ENCODE data around the gene PIK3C2B.
A peak's percentile ranks its signal among the peaks of the same experiment; 100 is the strongest.
"Not testable (repeated sequence)": the region's sequence is repeated elsewhere in the genome, so short reads cannot be mapped to it uniquely, and the experiment has no call there.

PIK3C2B gene, protein sequence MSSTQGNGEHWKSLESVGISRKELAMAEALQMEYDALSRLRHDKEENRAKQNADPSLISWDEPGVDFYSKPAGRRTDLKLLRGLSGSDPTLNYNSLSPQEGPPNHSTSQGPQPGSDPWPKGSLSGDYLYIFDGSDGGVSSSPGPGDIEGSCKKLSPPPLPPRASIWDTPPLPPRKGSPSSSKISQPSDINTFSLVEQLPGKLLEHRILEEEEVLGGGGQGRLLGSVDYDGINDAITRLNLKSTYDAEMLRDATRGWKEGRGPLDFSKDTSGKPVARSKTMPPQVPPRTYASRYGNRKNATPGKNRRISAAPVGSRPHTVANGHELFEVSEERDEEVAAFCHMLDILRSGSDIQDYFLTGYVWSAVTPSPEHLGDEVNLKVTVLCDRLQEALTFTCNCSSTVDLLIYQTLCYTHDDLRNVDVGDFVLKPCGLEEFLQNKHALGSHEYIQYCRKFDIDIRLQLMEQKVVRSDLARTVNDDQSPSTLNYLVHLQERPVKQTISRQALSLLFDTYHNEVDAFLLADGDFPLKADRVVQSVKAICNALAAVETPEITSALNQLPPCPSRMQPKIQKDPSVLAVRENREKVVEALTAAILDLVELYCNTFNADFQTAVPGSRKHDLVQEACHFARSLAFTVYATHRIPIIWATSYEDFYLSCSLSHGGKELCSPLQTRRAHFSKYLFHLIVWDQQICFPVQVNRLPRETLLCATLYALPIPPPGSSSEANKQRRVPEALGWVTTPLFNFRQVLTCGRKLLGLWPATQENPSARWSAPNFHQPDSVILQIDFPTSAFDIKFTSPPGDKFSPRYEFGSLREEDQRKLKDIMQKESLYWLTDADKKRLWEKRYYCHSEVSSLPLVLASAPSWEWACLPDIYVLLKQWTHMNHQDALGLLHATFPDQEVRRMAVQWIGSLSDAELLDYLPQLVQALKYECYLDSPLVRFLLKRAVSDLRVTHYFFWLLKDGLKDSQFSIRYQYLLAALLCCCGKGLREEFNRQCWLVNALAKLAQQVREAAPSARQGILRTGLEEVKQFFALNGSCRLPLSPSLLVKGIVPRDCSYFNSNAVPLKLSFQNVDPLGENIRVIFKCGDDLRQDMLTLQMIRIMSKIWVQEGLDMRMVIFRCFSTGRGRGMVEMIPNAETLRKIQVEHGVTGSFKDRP (N-terminal part only)

DNA sequence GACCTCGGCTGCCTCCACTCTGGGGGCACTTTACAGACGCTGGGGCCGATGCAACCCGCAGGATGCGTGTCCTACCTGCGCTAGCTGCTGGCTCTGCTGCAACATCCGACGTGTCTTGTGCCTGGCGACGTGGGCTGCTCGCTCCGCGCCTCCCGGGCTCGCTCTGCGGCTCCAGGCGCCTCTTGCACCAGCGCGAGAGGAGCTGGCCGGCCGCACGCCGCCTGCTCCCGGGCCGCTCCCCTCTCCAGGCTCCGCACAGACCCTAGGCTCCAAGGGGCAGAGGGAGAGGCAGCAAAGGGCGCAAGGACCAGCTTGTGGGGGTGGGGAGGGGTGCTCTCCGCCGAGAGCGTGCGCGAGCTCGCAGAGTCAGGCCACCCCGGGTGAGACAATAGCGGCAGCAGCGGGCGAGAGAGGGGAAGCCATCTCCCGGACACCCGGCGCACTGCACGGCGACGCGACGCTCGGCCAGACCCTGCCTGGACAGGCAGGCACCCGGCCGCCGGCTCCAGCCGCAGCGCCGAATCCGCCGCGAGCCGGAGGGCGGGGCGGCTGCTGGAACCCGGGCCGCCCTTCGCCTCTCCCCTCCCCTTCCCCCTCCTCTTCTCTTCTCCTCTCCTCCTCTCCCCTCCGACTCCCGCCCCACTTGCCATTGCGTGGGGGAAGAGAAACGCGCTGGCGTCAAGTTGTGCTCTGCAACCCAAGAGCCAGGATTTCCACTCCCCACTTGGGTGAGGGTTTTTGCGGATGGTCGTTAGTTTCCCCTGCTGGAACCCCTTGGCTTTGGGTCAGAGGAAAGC is at the start of gene PIK3C2B:
Gene PIK3C2B, minus strand, starts transcription at position 525 of the 797 bp plus-strand sequence. CDS start 25,003 bp downstream, outside the sequence.
- Mint-ChIP-seq H3K4me1 (peaks cover 66% of the 10 kb centered on the region), H3K27me3 (peaks cover 13% of the 10 kb centered on the region), H3K36me3 (peaks cover 17% of the 10 kb centered on the region), H3K27ac (peak within 1 kb of the TSS; percentile 95), H3K9me3 (no peaks in the 10 kb centered on the region), H3K4me3 (peak within 1 kb of the TSS; percentile 93)
- peak; percentile 81 for DNase-seq
- CTCF ChIA-PET: interaction anchor here (0.8 to 17.5 kb wide), 14 partner anchors 8 to 313 kb away, joined by 3 to 508 read pairs (median 6); no protein-coding TSS in a partner anchor

DNA sequence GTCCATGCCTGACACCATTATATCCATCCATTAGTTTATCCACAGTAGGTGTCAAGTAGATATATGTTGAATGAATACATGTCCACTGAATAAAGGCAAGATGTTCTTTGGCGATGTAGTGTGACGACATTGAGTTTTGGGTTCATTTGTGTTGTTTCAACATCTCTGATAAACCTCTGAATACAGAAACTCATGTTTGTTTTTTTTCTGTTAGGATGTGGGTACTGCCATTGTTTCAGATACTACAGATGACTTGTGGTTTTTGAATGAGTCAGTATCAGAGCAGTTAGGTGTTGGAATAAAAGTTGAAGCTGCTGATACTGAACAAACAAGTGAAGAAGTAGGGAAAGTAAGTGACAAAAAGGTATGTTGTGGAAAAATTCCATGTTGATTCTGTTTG is 49.7 kb upstream of the PIK3C2B start:
- CTCF ChIA-PET: interaction anchor here (0.9 to 2.4 kb wide), 5 partner anchors 19 to 263 kb away, joined by 3 to 14 read pairs (median 7); partner anchors contain the start of gene MDM4
- DNase-seq: no peak
- peaks cover 1% of the 10 kb centered on the region for H3K9me3 Mint-ChIP-seq
- peak overlapping the region; percentile 92 for H3K27ac Mint-ChIP-seq
- peak overlapping the region; percentile 24 for H3K4me3 Mint-ChIP-seq
- no peaks in the 10 kb centered on the region for H3K27me3 Mint-ChIP-seq
- peaks cover 59% of the 10 kb centered on the region for H3K4me1 Mint-ChIP-seq
- peaks cover 92% of the 10 kb centered on the region for H3K36me3 Mint-ChIP-seq

DNA sequence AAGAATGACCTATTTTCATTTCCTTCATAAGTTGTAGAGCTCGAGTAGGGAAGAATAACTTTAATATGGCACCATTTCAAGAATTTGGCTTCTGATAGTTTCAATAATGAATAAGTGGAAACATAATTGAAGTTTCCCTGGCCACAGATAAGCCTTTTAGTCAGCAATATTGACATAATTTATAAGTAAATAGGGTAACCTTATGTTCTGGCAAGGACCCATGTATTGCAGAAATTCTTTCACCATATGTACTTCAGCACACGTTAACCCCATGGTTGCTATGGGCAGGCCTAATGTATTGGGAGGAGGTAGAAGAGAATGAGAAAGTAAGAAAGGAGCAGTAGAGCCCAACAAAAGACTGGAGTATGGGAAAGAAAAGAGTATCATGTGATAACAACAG is 47.0 kb upstream of the PIK3C2B start:
- CTCF ChIA-PET: interaction anchor here (0.6 to 1.3 kb wide), 3 partner anchors 14 to 250 kb away, joined by 3 to 4 read pairs (median 3); no protein-coding TSS in a partner anchor
- H3K4me1 Mint-ChIP-seq: peaks cover 51% of the 10 kb centered on the region
- peaks cover 1% of the 10 kb centered on the region for H3K9me3 Mint-ChIP-seq
- peaks cover 87% of the 10 kb centered on the region for H3K36me3 Mint-ChIP-seq
- no peak for DNase-seq
- H3K4me3 Mint-ChIP-seq: no peak overlapping the region
- no peaks in the 10 kb centered on the region for H3K27me3 Mint-ChIP-seq
- H3K27ac Mint-ChIP-seq: no peak overlapping the region

DNA sequence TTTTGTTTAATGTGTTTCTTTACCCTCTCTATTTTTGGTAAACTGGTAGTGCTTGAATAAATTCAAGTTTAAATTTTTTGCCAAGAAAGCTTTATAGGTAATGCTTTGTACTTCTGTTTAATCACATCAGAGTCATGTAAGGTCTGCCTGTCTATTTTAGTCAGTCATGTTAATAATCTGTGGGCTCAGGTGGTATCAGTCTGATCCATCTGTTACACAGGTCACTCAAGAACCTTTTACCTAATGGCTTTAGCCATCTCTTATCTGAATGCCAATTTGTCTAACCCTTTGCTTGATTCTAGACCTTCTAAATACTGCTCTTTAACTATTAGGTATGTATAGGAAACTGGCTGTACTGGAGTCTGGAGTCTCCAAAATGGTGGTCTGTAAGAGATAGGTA is 38.2 kb upstream of the PIK3C2B start:
- DNase-seq: no peak
- CTCF ChIA-PET: no interaction called here
- Mint-ChIP-seq H3K27me3 (no peaks in the 10 kb centered on the region), H3K9me3 (no peaks in the 10 kb centered on the region), H3K36me3 (peaks cover 66% of the 10 kb centered on the region), H3K4me3 (no peak overlapping the region), H3K4me1 (peaks cover 2% of the 10 kb centered on the region), H3K27ac (no peak overlapping the region)

DNA sequence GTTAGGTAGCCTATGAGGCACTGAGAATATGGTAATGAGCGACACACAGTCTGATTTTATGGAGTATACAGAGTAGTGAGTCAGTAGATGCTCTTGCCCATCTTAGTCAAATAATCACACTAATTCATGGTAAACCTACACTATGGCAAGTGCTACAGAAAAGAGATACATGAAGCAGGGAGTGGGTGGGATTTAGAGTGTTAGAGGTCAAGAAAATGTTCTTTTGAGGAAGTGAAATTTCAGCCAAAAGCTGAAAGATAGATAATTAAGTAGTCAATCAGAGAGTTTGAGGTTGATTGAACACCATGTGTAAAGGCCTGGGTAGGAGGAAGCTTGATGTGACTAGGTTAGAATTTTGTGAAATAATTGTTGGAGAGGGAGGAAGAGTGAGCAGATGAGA is 36.3 kb upstream of the PIK3C2B start:
- Mint-ChIP-seq H3K27ac (no peak overlapping the region), H3K36me3 (peaks cover 64% of the 10 kb centered on the region)

DNA sequence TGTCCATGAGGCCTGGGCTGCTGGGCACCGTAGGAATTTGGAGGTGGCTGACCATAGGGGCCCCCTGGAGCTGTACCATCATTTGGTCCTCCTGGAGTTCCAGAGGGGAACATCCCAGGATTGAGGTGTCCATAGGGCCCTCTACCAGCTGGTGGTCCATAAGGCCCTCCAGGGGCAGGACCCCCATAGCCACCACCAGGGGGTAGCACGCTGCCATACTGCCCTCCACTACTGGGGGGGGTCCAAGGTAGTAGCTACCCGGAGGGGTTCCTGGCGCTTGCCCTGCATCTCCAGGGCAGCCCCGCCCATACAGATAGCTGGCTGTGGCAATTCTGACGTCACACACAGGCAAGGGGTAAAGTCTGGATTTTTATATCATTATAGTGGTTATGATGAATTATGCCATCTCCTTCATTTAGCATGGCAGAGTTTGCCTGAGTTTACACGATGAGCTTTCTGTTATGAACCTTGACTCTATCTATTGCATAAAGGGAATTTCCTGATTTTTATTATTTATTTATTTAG is 34.8 kb upstream of the PIK3C2B start:
- CTCF ChIA-PET: no interaction called here
- Mint-ChIP-seq H3K36me3 (peaks cover 66% of the 10 kb centered on the region), H3K9me3 (peaks cover 3% of the 10 kb centered on the region), H3K27me3 (no peaks in the 10 kb centered on the region), H3K4me1 (peaks cover 14% of the 10 kb centered on the region), H3K27ac (no peak overlapping the region), H3K4me3 (no peak overlapping the region)
- no peak for DNase-seq

More for the DNA sequence above, 36.3 kb upstream of the PIK3C2B start:
- no peaks in the 10 kb centered on the region for H3K9me3 Mint-ChIP-seq
- H3K27me3 Mint-ChIP-seq: no peaks in the 10 kb centered on the region
- H3K4me1 Mint-ChIP-seq: peaks cover 8% of the 10 kb centered on the region
- CTCF ChIA-PET: interaction anchor here (1.0 to 1.2 kb wide), 3 partner anchors 28 to 276 kb away, joined by 3 to 4 read pairs (median 3); no protein-coding TSS in a partner anchor
- H3K4me3 Mint-ChIP-seq: no peak overlapping the region
- DNase-seq: no peak

DNA sequence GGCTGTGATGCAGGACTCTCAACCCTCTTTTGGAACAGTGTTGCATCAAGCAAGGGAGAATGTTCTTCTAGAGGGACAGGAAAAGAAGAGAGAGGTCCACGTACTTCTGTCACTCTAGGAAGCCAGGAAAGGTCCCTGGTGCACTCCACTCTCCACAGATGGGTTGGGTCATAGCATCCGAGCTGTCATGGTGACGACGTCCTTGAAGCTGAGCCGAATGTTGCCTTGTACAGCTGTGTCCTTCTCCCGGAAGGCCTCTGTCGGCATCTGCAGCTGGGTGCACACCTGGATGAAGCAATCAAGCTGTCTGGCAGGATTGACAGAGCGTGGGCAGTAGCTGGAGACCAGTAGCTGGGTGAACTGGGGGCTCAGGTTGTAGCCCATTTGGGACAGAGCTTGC is 34.1 kb upstream of the PIK3C2B start:
- H3K4me1 Mint-ChIP-seq: peaks cover 20% of the 10 kb centered on the region
- no peak for DNase-seq
- no peak overlapping the region for H3K4me3 Mint-ChIP-seq
- H3K27me3 Mint-ChIP-seq: no peaks in the 10 kb centered on the region
- peaks cover 8% of the 10 kb centered on the region for H3K9me3 Mint-ChIP-seq
- CTCF ChIA-PET: no interaction called here
- H3K36me3 Mint-ChIP-seq: peaks cover 65% of the 10 kb centered on the region
- H3K27ac Mint-ChIP-seq: peak overlapping the region; percentile 24

DNA sequence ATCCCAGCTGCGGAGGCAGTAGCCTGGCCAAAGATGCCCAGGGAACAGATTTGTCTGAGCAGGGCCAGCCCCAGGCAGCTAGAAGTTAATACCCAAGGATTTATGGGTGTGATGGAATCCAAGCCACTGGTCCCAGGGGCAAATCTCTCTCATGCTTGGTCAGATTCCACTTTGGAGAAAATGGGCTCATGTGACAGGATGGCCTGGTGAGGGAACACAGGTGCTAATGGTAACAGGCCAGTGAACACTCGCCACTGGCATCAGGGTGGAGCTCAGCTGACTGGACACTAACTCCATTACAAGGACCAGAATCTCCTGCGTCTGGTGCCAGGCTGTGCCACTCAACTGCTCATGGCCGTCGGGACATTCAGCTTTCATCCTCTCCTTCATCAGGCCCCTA is 33.6 kb upstream of the PIK3C2B start:
- CTCF ChIA-PET: interaction anchor here (1.4 kb wide), 1 partner anchor 9 kb away, joined by 5 read pairs; no protein-coding TSS in a partner anchor
- Mint-ChIP-seq H3K4me1 (peaks cover 23% of the 10 kb centered on the region), H3K4me3 (no peak overlapping the region), H3K27me3 (no peaks in the 10 kb centered on the region), H3K36me3 (peaks cover 67% of the 10 kb centered on the region), H3K9me3 (peaks cover 11% of the 10 kb centered on the region), H3K27ac (peak overlapping the region; percentile 24)
- no peak for DNase-seq

DNA sequence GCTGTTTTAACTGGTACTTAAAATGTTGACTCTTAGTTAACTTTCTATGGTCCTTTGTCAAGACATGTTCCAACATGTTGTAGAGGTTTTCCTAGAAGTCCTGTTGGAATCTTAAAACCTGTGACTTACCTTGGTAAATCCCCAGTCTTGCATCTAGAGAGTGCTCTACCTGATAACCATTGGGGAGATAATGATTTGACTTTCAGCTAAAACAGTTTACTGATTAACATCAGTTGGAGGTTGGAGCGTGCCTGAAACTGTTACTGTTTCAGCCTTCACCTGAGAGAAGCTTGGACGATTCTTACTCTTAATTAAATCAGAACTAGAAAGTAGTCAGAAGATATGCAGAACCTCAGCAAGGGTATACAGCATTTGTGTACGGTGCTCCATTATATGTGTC is 30.4 kb upstream of the PIK3C2B start:
- Mint-ChIP-seq H3K4me3 (no peak overlapping the region), H3K4me1 (peaks cover 46% of the 10 kb centered on the region)

DNA sequence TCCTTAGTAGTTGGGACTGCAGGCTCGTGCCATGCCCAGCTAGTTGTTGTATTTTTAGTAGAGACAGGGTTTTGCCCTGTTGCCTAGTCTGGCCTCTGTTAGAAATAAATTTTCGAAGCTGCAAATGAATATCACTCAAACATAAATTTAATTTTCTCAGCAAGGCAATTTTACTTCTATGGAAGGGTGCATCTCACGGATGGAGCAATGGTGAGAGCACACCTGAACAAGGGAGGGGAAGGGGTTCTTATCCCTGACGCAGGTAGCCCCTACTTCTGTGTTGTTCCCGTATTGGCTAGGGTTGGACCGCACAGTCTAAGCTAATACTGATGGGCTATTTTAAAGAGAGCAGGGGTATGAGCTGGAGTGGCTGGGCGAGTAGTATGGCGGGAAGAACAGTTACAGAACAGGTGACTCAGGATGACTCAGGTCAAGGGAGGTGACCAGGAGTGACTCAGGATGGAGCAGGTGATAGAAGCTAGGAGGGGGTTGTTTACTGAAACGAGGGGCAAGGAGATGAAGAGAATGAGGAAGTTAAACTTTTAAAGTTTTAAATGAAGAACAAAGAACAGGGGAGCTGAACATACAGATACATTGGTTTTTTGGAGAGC is 29.1 kb upstream of the PIK3C2B start:
- Mint-ChIP-seq H3K27ac (peak overlapping the region; percentile 57), H3K36me3 (peaks cover 63% of the 10 kb centered on the region), H3K4me3 (no peak overlapping the region), H3K4me1 (peaks cover 59% of the 10 kb centered on the region), H3K9me3 (peaks cover 14% of the 10 kb centered on the region), H3K27me3 (no peaks in the 10 kb centered on the region)
- no peak for DNase-seq
- CTCF ChIA-PET: interaction anchor here (1.4 kb wide), 1 partner anchor 283 kb away, joined by 3 read pairs; no protein-coding TSS in a partner anchor

More for the DNA sequence above, 30.4 kb upstream of the PIK3C2B start:
- no peak for DNase-seq
- Mint-ChIP-seq H3K9me3 (peaks cover 14% of the 10 kb centered on the region), H3K27me3 (no peaks in the 10 kb centered on the region), H3K27ac (peak overlapping the region; percentile 67), H3K36me3 (peaks cover 60% of the 10 kb centered on the region)
- CTCF ChIA-PET: interaction anchor here (1.0 kb wide), 1 partner anchor 282 kb away, joined by 4 read pairs; no protein-coding TSS in a partner anchor

DNA sequence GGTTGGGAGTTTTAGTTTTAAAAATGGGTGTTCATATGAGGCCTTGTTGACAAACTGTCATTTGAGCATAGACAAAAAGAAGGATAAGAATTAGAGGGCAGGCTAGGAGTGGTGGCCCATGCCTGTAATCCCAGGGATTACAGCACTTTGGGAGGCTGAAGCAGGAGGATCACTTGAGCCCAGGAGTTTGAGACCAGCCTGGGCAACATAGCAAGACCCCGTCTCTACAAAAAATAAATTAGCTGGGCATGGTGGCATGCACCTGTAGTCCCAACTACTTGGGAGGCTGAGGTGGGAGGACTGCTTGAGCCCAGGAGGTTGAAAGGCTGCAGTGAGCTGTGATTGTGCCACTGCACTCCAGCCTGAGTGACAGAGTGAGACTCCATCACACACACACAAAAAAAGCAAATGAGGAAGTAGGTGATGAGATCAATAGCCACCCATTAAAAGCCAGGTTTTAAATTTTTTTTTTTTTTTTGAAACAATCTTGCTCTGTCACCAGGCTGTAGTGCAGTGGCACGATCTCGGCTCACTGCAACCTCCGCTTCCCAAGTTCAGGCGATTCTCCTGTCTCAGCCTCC is 27.4 kb upstream of the PIK3C2B start:
- H3K36me3 Mint-ChIP-seq: peaks cover 62% of the 10 kb centered on the region
- H3K4me1 Mint-ChIP-seq: peaks cover 76% of the 10 kb centered on the region
- CTCF ChIA-PET, H3K27me3 Mint-ChIP-seq, H3K4me3 Mint-ChIP-seq, DNase-seq: not testable (repeated sequence)
- H3K27ac Mint-ChIP-seq: peak overlapping the region; percentile 94
- H3K9me3 Mint-ChIP-seq: peaks cover 14% of the 10 kb centered on the region
